Osteoblast (primary cell): Measurements from ENCODE around the gene TUBA1B. TPM values are rescaled to one million over a fixed set of nuclear protein-coding genes. Genes with fewer than 3 reads are reported as not detected.

Experiments
- DNase-seq: peaks from one replicate; pipeline ENCODE4 v3.0.0; 2011; ENCODE audit warnings: low spot score, mixed read lengths; ENCODE audit not compliant: insufficient read length; ENCODE audit errors: missing footprints
- H2AFZ ChIP-seq: 2 replicates; pipeline ENCODE4 v1.6.0; 2011; ENCODE audit warnings: mild to moderate bottlenecking, low read length
- H3K27ac ChIP-seq: 2 replicates; pipeline ENCODE4 v1.5.1; 2011; ENCODE audit warnings: mild to moderate bottlenecking, low read depth, low read length, moderate library complexity
- H3K27me3 ChIP-seq: 2 replicates; pipeline ENCODE4 v1.6.0; 2012; ENCODE audit warnings: mild to moderate bottlenecking, control low read depth, inconsistent platforms, low read length, moderate library complexity; ENCODE audit not compliant: insufficient read depth
- H3K36me3 ChIP-seq: 2 replicates; pipeline ENCODE4 v1.5.1; 2011; ENCODE audit warnings: mild to moderate bottlenecking, low read length, control low read depth, moderate library complexity; ENCODE audit not compliant: insufficient read depth
- H3K4me1 ChIP-seq: 2 replicates; pipeline ENCODE4 v1.5.1; 2011; ENCODE audit warnings: mild to moderate bottlenecking, low read length, control low read depth, moderate library complexity; ENCODE audit not compliant: insufficient read depth
- H3K4me2 ChIP-seq: 2 replicates; pipeline ENCODE4 v1.6.0; 2011; ENCODE audit warnings: mild to moderate bottlenecking, low read length; ENCODE audit not compliant: insufficient read depth
- H3K4me3 ChIP-seq: fragments of 200-600 bp; sonication (generic); 3 replicates; pipeline ENCODE4 v1.5.1; 2012; ENCODE audit warnings: mild to moderate bottlenecking, low read length, inconsistent platforms; ENCODE audit not compliant: insufficient read depth
- H3K79me2 ChIP-seq: 2 replicates; pipeline ENCODE4 v1.6.0; 2012; ENCODE audit warnings: mild to moderate bottlenecking, low read length, control low read depth, inconsistent platforms; ENCODE audit not compliant: insufficient read depth
- H3K9me3 ChIP-seq: 2 replicates; pipeline ENCODE4 v1.5.1; 2011; ENCODE audit warnings: low read depth, low read length, control low read depth
- H4K20me1 ChIP-seq: 2 replicates; pipeline ENCODE4 v1.6.0; 2012; ENCODE audit warnings: mild to moderate bottlenecking, low read length, control low read depth; ENCODE audit not compliant: insufficient read depth
- total RNA-seq: library from RNA; depleted of rRNA; stranded (reverse); fragments of >200 nt; gene quantifications from 2 replicates; pipeline ENCODE4 v1.2.3, GENCODE V29; 2012
- TF ChIP-seq, protein P1 (sequence below): IDR thresholded peaks from 2 replicates; pipeline ENCODE4 v1.5.1; 2011; ENCODE audit warnings: mild to moderate bottlenecking, low read depth, low read length, moderate library complexity; ENCODE audit errors: extremely low read depth

TUBA1B gene
- total RNA-seq, 1 donor = 578 TPM

DNA sequence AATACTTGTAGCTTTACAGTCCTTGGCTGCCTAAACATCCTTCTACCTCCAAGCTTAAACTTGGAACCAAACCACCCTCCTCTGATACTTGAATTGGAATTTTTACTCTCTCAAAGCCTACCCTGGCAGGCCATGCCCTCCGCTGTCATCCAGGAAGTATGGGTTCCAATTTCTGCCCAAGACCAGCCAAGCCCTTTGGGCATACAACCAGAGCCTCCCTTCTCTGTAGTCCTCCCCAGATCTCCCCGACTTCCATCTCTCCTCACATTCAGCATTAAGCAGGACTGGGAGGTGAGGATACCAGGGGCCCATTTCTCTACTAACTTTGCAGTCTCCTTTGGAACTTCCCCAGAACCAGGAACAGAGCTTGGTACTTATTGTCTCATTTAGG, 36.2 kb downstream of the TUBA1B start:
- Histone ChIP-seq H3K27ac (no peak overlapping the region), H3K4me2 (no peak overlapping the region), H3K9me3 (no peaks in the 10 kb centered on the region), H3K4me3 (no peak overlapping the region), H3K27me3 (peaks cover 37% of the 10 kb centered on the region), H2AFZ (no peak overlapping the region), H3K4me1 (peaks cover 9% of the 10 kb centered on the region), H4K20me1 (peaks cover 2% of the 10 kb centered on the region), H3K79me2 (no peaks in the 10 kb centered on the region), H3K36me3 (peaks cover 27% of the 10 kb centered on the region)
- TF ChIP-seq, protein P1, sequence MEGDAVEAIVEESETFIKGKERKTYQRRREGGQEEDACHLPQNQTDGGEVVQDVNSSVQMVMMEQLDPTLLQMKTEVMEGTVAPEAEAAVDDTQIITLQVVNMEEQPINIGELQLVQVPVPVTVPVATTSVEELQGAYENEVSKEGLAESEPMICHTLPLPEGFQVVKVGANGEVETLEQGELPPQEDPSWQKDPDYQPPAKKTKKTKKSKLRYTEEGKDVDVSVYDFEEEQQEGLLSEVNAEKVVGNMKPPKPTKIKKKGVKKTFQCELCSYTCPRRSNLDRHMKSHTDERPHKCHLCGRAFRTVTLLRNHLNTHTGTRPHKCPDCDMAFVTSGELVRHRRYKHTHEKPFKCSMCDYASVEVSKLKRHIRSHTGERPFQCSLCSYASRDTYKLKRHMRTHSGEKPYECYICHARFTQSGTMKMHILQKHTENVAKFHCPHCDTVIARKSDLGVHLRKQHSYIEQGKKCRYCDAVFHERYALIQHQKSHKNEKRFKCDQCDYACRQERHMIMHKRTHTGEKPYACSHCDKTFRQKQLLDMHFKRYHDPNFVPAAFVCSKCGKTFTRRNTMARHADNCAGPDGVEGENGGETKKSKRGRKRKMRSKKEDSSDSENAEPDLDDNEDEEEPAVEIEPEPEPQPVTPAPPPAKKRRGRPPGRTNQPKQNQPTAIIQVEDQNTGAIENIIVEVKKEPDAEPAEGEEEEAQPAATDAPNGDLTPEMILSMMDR = no peak
- peak; percentile 69 for DNase-seq

- Histone ChIP-seq H4K20me1 (peaks cover 2% of the 10 kb centered on the region), H3K9me3 (no peaks in the 10 kb centered on the region), H3K79me2 (no peaks in the 10 kb centered on the region), H3K36me3 (peaks cover 25% of the 10 kb centered on the region), H3K4me3 (peak within 1 kb of the TSS; percentile 51), H3K27me3 (peaks cover 43% of the 10 kb centered on the region), H3K27ac (no peak within 1 kb of the TSS), H3K4me1 (peaks cover 11% of the 10 kb centered on the region), H2AFZ (no peak within 1 kb of the TSS), H3K4me2 (peak within 1 kb of the TSS; percentile 59)
- TF ChIP-seq, protein P1 = no peak
- DNase-seq = peak; percentile 82
Observed at GRCh38 chr12:49094160-49094974, 36.8 kb downstream of the TUBA1B start, which contains the start of gene DHH. Gene DHH, minus strand, starts transcription at chr12:49094801. Its CDS starts 289 bp downstream, at chr12:49094512.

- no peaks in the 10 kb centered on the region for H3K9me3 ChIP-seq
- no peak overlapping the region for H2AFZ ChIP-seq
- H3K27me3 ChIP-seq = peaks cover 49% of the 10 kb centered on the region
- H3K4me1 ChIP-seq = peaks cover 11% of the 10 kb centered on the region
- no peak overlapping the region for H3K27ac ChIP-seq
- peak overlapping the region; percentile 22 for H3K4me3 ChIP-seq
- no peaks in the 10 kb centered on the region for H3K79me2 ChIP-seq
- peaks cover 2% of the 10 kb centered on the region for H4K20me1 ChIP-seq
- TF ChIP-seq, protein P1 = no peak
- DNase-seq = peak; percentile 85
- peaks cover 23% of the 10 kb centered on the region for H3K36me3 ChIP-seq
- H3K4me2 ChIP-seq = peak overlapping the region; percentile 59
Observed at GRCh38 chr12:49093792-49094159, 37.4 kb downstream of the TUBA1B start.

DNA sequence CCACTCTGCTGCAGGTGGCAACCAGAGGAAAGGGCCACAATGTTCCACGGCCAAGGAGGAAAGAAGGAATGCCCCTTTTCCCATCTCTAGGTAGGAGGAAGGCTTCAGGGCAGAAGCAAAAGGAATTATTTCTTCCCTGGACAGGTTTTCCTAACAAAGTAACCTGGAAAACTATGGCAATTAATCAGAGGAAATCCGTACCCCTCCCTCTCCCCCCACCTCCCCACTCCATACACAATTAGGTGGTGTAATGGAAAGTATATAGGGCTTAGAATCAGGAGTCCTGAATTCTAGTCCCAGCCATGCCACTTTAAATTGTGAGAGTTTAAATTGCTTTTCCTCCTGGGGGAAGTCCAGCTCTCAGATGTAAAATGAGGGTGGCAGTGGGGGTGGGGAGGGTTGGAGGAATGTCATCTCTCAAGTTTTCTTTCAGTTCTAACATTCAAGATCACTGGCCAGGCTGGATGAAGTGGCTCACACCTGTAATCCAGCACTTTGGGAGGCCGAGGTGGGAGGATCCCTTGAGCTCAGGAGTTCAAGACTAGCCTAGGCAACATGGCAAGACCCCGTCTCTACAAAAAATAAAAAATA, 38.3 kb downstream of the TUBA1B start:
- Histone ChIP-seq H3K79me2 (no peaks in the 10 kb centered on the region), H3K4me3 (no peak overlapping the region), H3K36me3 (peaks cover 15% of the 10 kb centered on the region), H3K4me2 (peak overlapping the region; percentile 72), H2AFZ (no peak overlapping the region), H3K9me3 (no peaks in the 10 kb centered on the region), H3K27ac (no peak overlapping the region), H3K4me1 (peaks cover 11% of the 10 kb centered on the region), H3K27me3 (peaks cover 53% of the 10 kb centered on the region), H4K20me1 (peaks cover 2% of the 10 kb centered on the region)
- TF ChIP-seq, protein P1 = no peak
- peak; percentile 55 for DNase-seq
